ENCODE results near the gene GPRC5A. TPM values are rescaled to one million over a fixed set of nuclear protein-coding genes. Genes with fewer than 3 reads are reported as not detected.

The GPRC5A gene
- total RNA-seq, 2 donors from 2014 or later: 0.15 to 1.0 TPM

DNA sequence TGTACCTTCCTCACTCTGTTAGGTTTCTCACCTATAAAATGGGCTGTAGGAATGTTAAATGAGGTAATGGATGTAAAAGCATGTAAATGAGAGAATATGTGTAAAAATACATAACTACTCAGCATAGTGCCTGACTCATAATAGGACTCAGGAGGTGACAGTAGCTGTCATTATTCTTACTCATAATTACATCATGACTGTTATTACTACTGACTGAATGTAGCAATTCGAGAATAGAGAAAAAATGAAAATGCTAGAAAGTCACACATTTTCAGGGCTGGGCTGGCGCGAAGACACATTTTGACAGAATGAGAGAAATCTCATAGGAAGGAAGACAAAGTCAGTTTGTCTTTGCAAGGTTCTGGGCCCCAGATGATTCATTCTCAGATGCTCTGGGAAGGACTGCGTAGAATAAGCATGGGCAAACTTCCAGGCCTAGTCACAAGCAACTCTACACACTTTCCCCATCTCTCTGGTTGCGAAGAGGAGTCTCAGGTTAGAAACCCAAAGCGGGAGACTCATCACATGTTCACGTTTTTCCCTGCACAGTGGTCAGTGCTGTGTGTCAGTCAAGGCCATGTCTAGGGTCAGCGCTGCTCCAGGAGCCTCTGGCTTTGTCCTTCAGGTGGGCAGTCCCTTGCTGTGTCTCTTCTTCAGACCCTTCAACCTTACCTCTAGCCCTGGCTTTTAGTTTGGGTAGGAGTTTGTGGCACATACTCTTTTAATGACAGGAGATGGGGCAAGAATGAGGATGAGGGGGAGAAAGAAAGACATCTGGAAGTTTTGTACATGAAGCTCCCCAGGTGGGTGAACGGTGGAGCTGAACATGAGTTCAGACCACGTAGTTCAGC, 8.4 kb downstream of the GPRC5A start:
- Histone ChIP-seq H3K4me1 (ENCODE audit: control insufficient read depth, insufficient read depth, low read length) (no peaks in the 10 kb centered on the region), H3K4me3 (ENCODE audit: low read length) (no peak overlapping the region), H3K9ac (ENCODE audit: extremely low read depth, low read length, poor library complexity, severe bottlenecking) (no peak overlapping the region), H3K27ac (ENCODE audit: low read depth, low read length) (no peak overlapping the region), H3K27me3 (ENCODE audit: control insufficient read depth, insufficient read depth, low read length, poor library complexity, severe bottlenecking) (no peaks in the 10 kb centered on the region), H3K36me3 (ENCODE audit: control insufficient read depth, insufficient read depth, low read length) (no peaks in the 10 kb centered on the region), H3K9me3 (ENCODE audit: control insufficient read depth, low read length) (no peaks in the 10 kb centered on the region)
- no peak for DNase-seq
- Mint-ChIP-seq H3K4me3 (no peak overlapping the region), H3K36me3 (ENCODE audit: low read depth) (no peaks in the 10 kb centered on the region), H3K27me3 (ENCODE audit: insufficient read depth) (no peaks in the 10 kb centered on the region), H3K9me3 (no peaks in the 10 kb centered on the region), H3K4me1 (peaks cover 12% of the 10 kb centered on the region), H3K27ac (no peak overlapping the region)
- TF ChIP-seq, protein P1, sequence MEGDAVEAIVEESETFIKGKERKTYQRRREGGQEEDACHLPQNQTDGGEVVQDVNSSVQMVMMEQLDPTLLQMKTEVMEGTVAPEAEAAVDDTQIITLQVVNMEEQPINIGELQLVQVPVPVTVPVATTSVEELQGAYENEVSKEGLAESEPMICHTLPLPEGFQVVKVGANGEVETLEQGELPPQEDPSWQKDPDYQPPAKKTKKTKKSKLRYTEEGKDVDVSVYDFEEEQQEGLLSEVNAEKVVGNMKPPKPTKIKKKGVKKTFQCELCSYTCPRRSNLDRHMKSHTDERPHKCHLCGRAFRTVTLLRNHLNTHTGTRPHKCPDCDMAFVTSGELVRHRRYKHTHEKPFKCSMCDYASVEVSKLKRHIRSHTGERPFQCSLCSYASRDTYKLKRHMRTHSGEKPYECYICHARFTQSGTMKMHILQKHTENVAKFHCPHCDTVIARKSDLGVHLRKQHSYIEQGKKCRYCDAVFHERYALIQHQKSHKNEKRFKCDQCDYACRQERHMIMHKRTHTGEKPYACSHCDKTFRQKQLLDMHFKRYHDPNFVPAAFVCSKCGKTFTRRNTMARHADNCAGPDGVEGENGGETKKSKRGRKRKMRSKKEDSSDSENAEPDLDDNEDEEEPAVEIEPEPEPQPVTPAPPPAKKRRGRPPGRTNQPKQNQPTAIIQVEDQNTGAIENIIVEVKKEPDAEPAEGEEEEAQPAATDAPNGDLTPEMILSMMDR (conservative IDR thresholded peaks at IDR 0.05): no peak
- WGBS, 2 experiments (ENCODE audit: insufficient coverage in 1 of 2, insufficient read length in 1 of 2): 94 to 96% methylated on average over 8 to 10 of the region's 10 CpGs

DNA sequence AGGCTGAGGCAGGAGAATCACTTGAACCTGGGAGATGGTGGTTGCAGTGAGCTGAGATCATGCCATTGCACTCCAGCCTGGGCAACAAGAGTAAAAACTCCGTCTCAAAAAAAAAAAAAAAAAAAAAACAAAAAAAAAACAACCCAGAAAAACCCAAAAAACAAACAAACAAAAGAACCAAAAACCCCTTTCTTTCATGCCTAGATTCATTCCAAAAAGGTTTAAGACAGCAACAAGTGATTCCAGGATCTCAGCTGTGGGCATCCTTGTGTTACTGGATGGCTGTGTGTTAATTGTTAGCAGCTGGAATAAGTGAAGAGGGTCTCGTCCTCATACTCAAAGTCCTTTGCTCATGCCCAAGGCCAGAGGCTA, 9.4 kb downstream of the GPRC5A start:
- no peak for DNase-seq
- 82 to 100% methylated on average over 1 of the region's 2 CpGs for WGBS, 2 experiments (ENCODE audit: insufficient coverage in 1 of 2, insufficient read length in 1 of 2)
- H3K27me3 Mint-ChIP-seq (ENCODE audit: insufficient read depth): no peaks in the 10 kb centered on the region
- Histone ChIP-seq H3K36me3 (ENCODE audit: control insufficient read depth, insufficient read depth, low read length) (no peaks in the 10 kb centered on the region), H3K9ac (ENCODE audit: extremely low read depth, low read length, poor library complexity, severe bottlenecking) (no peak overlapping the region), H3K9me3 (ENCODE audit: control insufficient read depth, low read length) (no peaks in the 10 kb centered on the region), H3K4me3 (ENCODE audit: low read length) (no peak overlapping the region), H3K27ac (ENCODE audit: low read depth, low read length) (no peak overlapping the region), H3K27me3 (ENCODE audit: control insufficient read depth, insufficient read depth, low read length, poor library complexity, severe bottlenecking) (no peaks in the 10 kb centered on the region), H3K4me1 (ENCODE audit: control insufficient read depth, insufficient read depth, low read length) (no peaks in the 10 kb centered on the region)
- TF ChIP-seq, protein P1 (conservative IDR thresholded peaks at IDR 0.05): no peak
- H3K27ac Mint-ChIP-seq: no peak overlapping the region
- no peak overlapping the region for H3K4me3 Mint-ChIP-seq
- H3K9me3 Mint-ChIP-seq: no peaks in the 10 kb centered on the region
- no peaks in the 10 kb centered on the region for H3K36me3 Mint-ChIP-seq (ENCODE audit: low read depth)
- H3K4me1 Mint-ChIP-seq: peaks cover 12% of the 10 kb centered on the region

DNA sequence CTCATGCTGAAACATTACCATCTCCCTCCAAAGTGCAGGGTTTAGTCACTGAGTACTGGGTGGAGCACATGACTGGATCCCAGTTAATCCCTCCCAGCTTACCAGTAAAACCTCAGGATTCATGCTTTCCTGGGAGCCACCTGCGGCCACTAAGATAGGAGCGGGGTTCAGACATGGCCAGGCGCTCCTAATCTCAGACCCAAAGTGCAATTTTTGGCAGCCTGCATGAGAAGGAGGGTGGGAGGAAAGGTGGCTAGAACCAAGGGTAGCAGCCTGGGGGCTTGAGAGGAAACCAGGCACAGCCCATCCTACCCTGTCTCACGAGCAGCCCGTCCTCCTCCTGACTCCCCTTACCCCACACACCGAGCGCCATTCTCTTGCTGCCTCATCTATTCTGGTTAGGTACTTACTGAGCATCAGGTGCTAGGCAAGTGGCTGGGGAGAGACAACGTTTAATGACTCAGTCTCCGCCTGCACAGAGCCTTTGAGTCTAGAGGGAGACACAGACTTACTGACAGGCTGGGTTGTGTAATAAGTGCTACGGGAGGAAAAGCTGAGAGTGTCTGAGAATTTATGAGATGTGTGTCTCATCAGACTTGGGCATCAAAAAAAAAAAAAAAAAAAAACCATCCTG, 9.9 kb downstream of the GPRC5A start:
- peak; percentile 58 for DNase-seq
- Histone ChIP-seq H3K27ac (ENCODE audit: low read depth, low read length) (no peak overlapping the region), H3K36me3 (ENCODE audit: control insufficient read depth, insufficient read depth, low read length) (no peaks in the 10 kb centered on the region), H3K4me3 (ENCODE audit: low read length) (no peak overlapping the region), H3K9ac (ENCODE audit: extremely low read depth, low read length, poor library complexity, severe bottlenecking) (no peak overlapping the region), H3K9me3 (ENCODE audit: control insufficient read depth, low read length) (no peaks in the 10 kb centered on the region), H3K27me3 (ENCODE audit: control insufficient read depth, insufficient read depth, low read length, poor library complexity, severe bottlenecking) (no peaks in the 10 kb centered on the region), H3K4me1 (ENCODE audit: control insufficient read depth, insufficient read depth, low read length) (no peaks in the 10 kb centered on the region)
- peaks cover 12% of the 10 kb centered on the region for H3K4me1 Mint-ChIP-seq
- no peak overlapping the region for H3K4me3 Mint-ChIP-seq
- H3K27me3 Mint-ChIP-seq (ENCODE audit: insufficient read depth): no peaks in the 10 kb centered on the region
- H3K27ac Mint-ChIP-seq: no peak overlapping the region
- WGBS, 2 experiments (ENCODE audit: insufficient coverage in 1 of 2, insufficient read length in 1 of 2): 94 to 100% methylated on average over 4 to 10 of the region's 10 CpGs
- no peaks in the 10 kb centered on the region for H3K36me3 Mint-ChIP-seq (ENCODE audit: low read depth)
- TF ChIP-seq, protein P1 (conservative IDR thresholded peaks at IDR 0.05): no peak
- H3K9me3 Mint-ChIP-seq: no peaks in the 10 kb centered on the region
